Aorta (tissue), 5 donors: ENCODE measurements around the gene FSCN2. TPM values are rescaled to one million over a fixed set of nuclear protein-coding genes. Genes with fewer than 3 reads are reported as not detected.

Source experiments
- ATAC-seq: fragments of 200-7000 bp; cut with Tn5 transposase; one replicate; pipeline ENCODE4 v1.9.1; 2022; ENCODE audit warnings: moderate library complexity; ENCODE audit not compliant: low FRiP score
- DNase-seq, 2 donors: peaks; one replicate each; pipeline ENCODE4 v3.0.0-alpha.2; 2020
- H3K27ac ChIP-seq, 2 donors: one replicate each; pipeline ENCODE4 v1.5.1; 2013; ENCODE audit warnings: low read length in 2 of 2, mild to moderate bottlenecking in 2 of 2, moderate library complexity in 2 of 2, control low read depth in 1 of 2, inconsistent platforms in 1 of 2, low read depth in 1 of 2
- H3K27me3 ChIP-seq, 2 donors: one replicate each; pipeline ENCODE4 v1.6.1; 2013; ENCODE audit warnings: control low read depth in 1 of 2, low read length in 1 of 2, mild to moderate bottlenecking in 1 of 2, moderate library complexity in 1 of 2; ENCODE audit not compliant: insufficient read depth in 2 of 2, control insufficient read depth in 1 of 2
- H3K36me3 ChIP-seq, 2 donors: one replicate each; pipeline ENCODE4 v1.6.1; 2013; ENCODE audit warnings: control low read depth in 1 of 2, low read length in 1 of 2, mild to moderate bottlenecking in 1 of 2; ENCODE audit not compliant: insufficient read depth in 2 of 2, control insufficient read depth in 1 of 2
- H3K4me1 ChIP-seq, 2 donors: one replicate each; pipeline ENCODE4 v1.6.1; 2013; ENCODE audit warnings: low read length in 2 of 2, control low read depth in 1 of 2, mild to moderate bottlenecking in 1 of 2, moderate library complexity in 1 of 2; ENCODE audit not compliant: insufficient read depth in 2 of 2, control insufficient read depth in 1 of 2
- H3K4me3 ChIP-seq, 2 donors: one replicate each; pipeline ENCODE4 v1.5.1; 2013; ENCODE audit warnings: low read length in 2 of 2, control low read depth in 1 of 2, mild to moderate bottlenecking in 1 of 2
- H3K9me3 ChIP-seq: one replicate; pipeline ENCODE4 v1.6.1; 2013; ENCODE audit warnings: mild to moderate bottlenecking, low read length; ENCODE audit not compliant: control insufficient read depth
- WGBS, 2 donors: extraction: QIAGEN DNeasy Blood & Tissue Kit; methylation state at CpG; one replicate each; pipeline ENCODE4 v1.1.7; 2013; 5-methylcytosine and 5-hydroxymethylcytosine counted together
- intact Hi-C, 2 donors: fragments of 100-400 bp; cut with DNase I; formaldehyde crosslinking; loops; one replicate each; pipeline versions ENCODE4 v1.14.2 to v1.15.0; 2022
- polyA plus RNA-seq, 2 donors: library from polyadenylated mRNA; stranded (reverse); fragments of 200-250 nt; gene quantifications; one replicate each; pipeline ENCODE4 v1.2.3, GENCODE V29; 2013
- total RNA-seq, 2 donors: library from RNA; stranded (reverse); fragmentation: NEBNext Ultra II Directional; extraction: Animal tissue kit (Norgen Biotek cat#: 25700); gene quantifications; one replicate each; pipeline ENCODE4 v1.2.1, GENCODE V29; 2021
- donor health status: healthy with polysubstance abuse.
- donor health status: Bipolar disorder and iron deficiency.
- donor health status: DM: no; HTN: no; CAD: no.
- donor health status: DM: no; HTN: no; CAD: no.
- donor health status: DM: yes; HTN: yes; CAD: no.

Gene FSCN2
- total and polyA plus RNA-seq, 4 donors = 1.0 to 3.1 (median 2.2) TPM

GRCh38 chr17:81563861-81564586 lies 35.8 kb downstream of the FSCN2 start:
- Histone ChIP-seq H3K4me3 (no peak overlapping the region), H3K27ac (no peak overlapping the region), H3K9me3 (no peaks in the 10 kb centered on the region), H3K36me3 (peaks cover 0 to 2% of the 10 kb centered on the region in 2 donors), H3K27me3 (no peaks in the 10 kb centered on the region), H3K4me1 (peaks cover 0 to 4% of the 10 kb centered on the region in 2 donors)
- no peak for ATAC-seq
- 50 to 54% methylated on average over 10 of the region's 10 CpGs for WGBS, 2 donors
- intact Hi-C loops = no loop called here
- DNase-seq = no peak

GRCh38 chr17:81564778-81565177 lies 36.6 kb downstream of the FSCN2 start:
- no peaks in the 10 kb centered on the region for H3K9me3 ChIP-seq
- peaks cover 0 to 4% of the 10 kb centered on the region in 2 donors for H3K4me1 ChIP-seq
- peak overlapping the region in 1 of 2 donors; percentile 0 for H3K27ac ChIP-seq
- 74 to 84% methylated on average over 17 of the region's 17 CpGs for WGBS, 2 donors
- intact Hi-C loops = no loop called here
- ATAC-seq (no peak), DNase-seq (no peak)
- no peaks in the 10 kb centered on the region for H3K27me3 ChIP-seq
- no peak overlapping the region for H3K4me3 ChIP-seq
- peaks cover 0 to 2% of the 10 kb centered on the region in 2 donors for H3K36me3 ChIP-seq

DNA sequence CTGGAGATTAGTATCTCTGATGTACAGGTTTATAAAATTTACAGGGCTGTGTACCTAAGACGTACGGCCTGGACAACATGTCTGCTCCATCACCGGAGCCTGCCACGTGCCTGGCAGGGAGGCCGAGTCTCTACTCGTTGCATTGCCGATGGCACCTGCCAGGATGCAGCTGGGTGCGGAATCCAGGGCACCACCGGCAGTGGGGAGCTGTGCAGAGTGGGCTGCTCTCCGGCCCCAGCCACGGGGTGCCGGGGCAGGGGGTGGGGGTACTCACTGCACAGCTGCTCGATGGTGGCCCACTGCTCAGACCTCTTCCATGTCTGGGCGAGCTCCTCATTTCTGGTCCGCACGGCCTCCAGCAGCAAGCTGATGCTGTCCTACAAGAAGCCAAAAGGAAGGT lies 37.1 kb downstream of the FSCN2 start:
- H3K4me3 ChIP-seq = no peak overlapping the region
- peaks cover 0 to 4% of the 10 kb centered on the region in 2 donors for H3K4me1 ChIP-seq
- no peak for ATAC-seq
- peak overlapping the region in 1 of 2 donors; percentile 79 for H3K27ac ChIP-seq
- 80 to 81% methylated on average over 16 of the region's 16 CpGs for WGBS, 2 donors
- intact Hi-C loops = no loop called here
- no peak for DNase-seq
- H3K36me3 ChIP-seq = peaks cover 0 to 6% of the 10 kb centered on the region in 2 donors
- no peaks in the 10 kb centered on the region for H3K9me3 ChIP-seq
- no peaks in the 10 kb centered on the region for H3K27me3 ChIP-seq

GRCh38 chr17:81566461-81567126 lies 38.4 kb downstream of the FSCN2 start:
- Histone ChIP-seq H3K4me1 (peaks cover 0 to 4% of the 10 kb centered on the region in 2 donors), H3K36me3 (peaks cover 0 to 8% of the 10 kb centered on the region in 2 donors), H3K27me3 (no peaks in the 10 kb centered on the region), H3K9me3 (no peaks in the 10 kb centered on the region), H3K4me3 (peak overlapping the region in 1 of 2 donors; percentile 28), H3K27ac (peak overlapping the region; percentile 89 to 99)
- 1 to 2% methylated on average over 8 of the region's 8 CpGs for WGBS, 2 donors
- intact Hi-C loops = loop anchor here (2.0 kb wide), 2 partner anchors 14 to 28 kb away; partner anchors contain the start of gene FAAP100 (in 2 of the 2)
- DNase-seq = peak; percentile 86 to 88
- peak; percentile 85 for ATAC-seq

- H3K27ac ChIP-seq = peak overlapping the region; percentile 89 to 99
- H3K36me3 ChIP-seq = peaks cover 0 to 8% of the 10 kb centered on the region in 2 donors
- intact Hi-C loops = loop anchor here (2.0 kb wide), 2 partner anchors 14 to 28 kb away; partner anchors contain the start of gene FAAP100 (in 2 of the 2)
- no peaks in the 10 kb centered on the region for H3K9me3 ChIP-seq
- H3K27me3 ChIP-seq = no peaks in the 10 kb centered on the region
- H3K4me3 ChIP-seq = no peak overlapping the region
- 11 to 14% methylated on average over 4 of the region's 4 CpGs for WGBS, 2 donors
- DNase-seq (no peak), ATAC-seq (peak; percentile 5)
- H3K4me1 ChIP-seq = peaks cover 0 to 4% of the 10 kb centered on the region in 2 donors
Observed at GRCh38 chr17:81567191-81567590, 39.0 kb downstream of the FSCN2 start.

DNA sequence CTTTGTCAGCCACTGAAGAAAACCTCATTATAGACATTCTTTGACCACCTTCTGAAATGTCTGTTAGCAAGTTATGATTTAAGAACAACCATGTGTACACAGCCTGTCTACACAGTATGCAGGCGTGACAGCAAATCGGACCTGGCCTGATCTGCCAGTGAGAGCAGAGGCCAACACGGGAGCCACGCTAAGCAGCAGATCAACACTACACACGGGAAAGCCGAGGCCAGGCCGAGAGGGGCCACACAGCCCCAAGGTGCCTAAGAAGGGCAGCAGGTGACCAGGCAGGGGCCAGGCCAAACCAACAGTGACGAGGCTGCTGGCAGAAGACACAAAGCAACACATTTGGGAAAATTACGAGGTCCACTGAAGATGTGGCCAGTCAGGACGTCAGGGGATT lies 40.2 kb downstream of the FSCN2 start:
- WGBS, 2 donors = 21 to 22% methylated on average over 10 of the region's 10 CpGs
- peak overlapping the region; percentile 81 to 99 for H3K27ac ChIP-seq
- intact Hi-C loops = no loop called here
- H3K36me3 ChIP-seq = peaks cover 0 to 8% of the 10 kb centered on the region in 2 donors
- H3K27me3 ChIP-seq = no peaks in the 10 kb centered on the region
- DNase-seq (no peak), ATAC-seq (no peak)
- no peaks in the 10 kb centered on the region for H3K9me3 ChIP-seq
- H3K4me1 ChIP-seq = peaks cover 0 to 4% of the 10 kb centered on the region in 2 donors
- H3K4me3 ChIP-seq = no peak overlapping the region

- Histone ChIP-seq H3K4me1 (peaks cover 0 to 4% of the 10 kb centered on the region in 2 donors), H3K36me3 (peaks cover 0 to 8% of the 10 kb centered on the region in 2 donors), H3K4me3 (no peak overlapping the region), H3K27me3 (no peaks in the 10 kb centered on the region), H3K9me3 (no peaks in the 10 kb centered on the region), H3K27ac (peak overlapping the region in 1 of 2 donors; percentile 53)
- intact Hi-C loops = loop anchor here in 1 of 2 donors (1.0 kb wide), 1 partner anchor 21 kb away; no protein-coding TSS in a partner anchor
- 93 to 95% methylated on average over 18 of the region's 18 CpGs for WGBS, 2 donors
- DNase-seq (no peak), ATAC-seq (no peak)
Observed at GRCh38 chr17:81569986-81570514, 41.9 kb downstream of the FSCN2 start.

GRCh38 chr17:81570964-81571363 lies 42.8 kb downstream of the FSCN2 start:
- H3K4me1 ChIP-seq = peaks cover 0 to 4% of the 10 kb centered on the region in 2 donors
- H3K36me3 ChIP-seq = peaks cover 0 to 8% of the 10 kb centered on the region in 2 donors
- DNase-seq = no peak
- ATAC-seq = no peak
- no peak overlapping the region for H3K4me3 ChIP-seq
- H3K9me3 ChIP-seq = no peaks in the 10 kb centered on the region
- intact Hi-C loops = loop anchor here in 1 of 2 donors (1.0 kb wide), 1 partner anchor 20 kb away; no protein-coding TSS in a partner anchor
- WGBS, 2 donors = 89 to 90% methylated on average over 11 of the region's 11 CpGs
- H3K27me3 ChIP-seq = no peaks in the 10 kb centered on the region
- no peak overlapping the region for H3K27ac ChIP-seq
